Upper lobe of left lung (tissue), 6 donors: ENCODE results near the gene ANO2. TPM values are rescaled to one million over a fixed set of nuclear protein-coding genes. Genes with fewer than 3 reads are reported as not detected.

Experiments used
- ATAC-seq, 2 donors: fragments of 200-7000 bp; cut with Tn5 transposase; one replicate each; pipeline ENCODE4 v1.9.1; 2022; ENCODE audit warnings: mild to moderate bottlenecking in 2 of 2, moderate library complexity in 2 of 2; ENCODE audit not compliant: low FRiP score in 2 of 2
- DNase-seq, 2 donors: peaks; one replicate each; pipeline ENCODE4 v3.0.0-alpha.2; 2019 to 2020
- H3K27ac ChIP-seq, 4 donors: fragments of 200-600 bp; sonication (generic); one replicate each; pipeline ENCODE4 v1.5.1; 2016 to 2019
- H3K27me3 ChIP-seq, 4 donors: fragments of 200-600 bp; sonication (generic); one replicate each; pipeline ENCODE4 v1.5.1; 2017 to 2019
- H3K36me3 ChIP-seq, 4 donors: fragments of 200-600 bp; sonication (generic); one replicate each; pipeline ENCODE4 v1.5.1; 2016 to 2019
- H3K4me1 ChIP-seq, 4 donors: fragments of 200-600 bp; sonication (generic); one replicate each; pipeline ENCODE4 v1.5.1; 2018 to 2019
- H3K4me3 ChIP-seq, 4 donors: fragments of 200-600 bp; sonication (generic); one replicate each; pipeline ENCODE4 v1.5.1; 2017 to 2019; ENCODE audit warnings: mild to moderate bottlenecking in 2 of 4, moderate library complexity in 1 of 4
- H3K9me3 ChIP-seq, 4 donors: fragments of 200-600 bp; sonication (generic); one replicate each; pipeline ENCODE4 v1.5.1; 2018 to 2019
- CTCF ChIP-seq, 6 experiments: fragments of 450-650 bp in 4 of 6; fragments of 200-600 bp in 2 of 6; sonication (generic) in 2 of 6; IDR thresholded peaks; one replicate each; pipeline ENCODE4 v1.5.1; 2016 to 2019; ENCODE audit warnings: antibody characterized with exemption in 6 of 6
- EP300 ChIP-seq, 4 donors: sonication (generic); formaldehyde crosslinking; IDR thresholded peaks; one replicate each; pipeline ENCODE4 v1.5.1; 2017; ENCODE audit warnings: antibody characterized with exemption in 4 of 4, control low read depth in 2 of 4
- POLR2A ChIP-seq, 4 donors: fragments of 450-650 bp; IDR thresholded peaks; one replicate each; pipeline ENCODE4 v1.5.1; 2016 to 2017; ENCODE audit warnings: antibody characterized with exemption in 4 of 4, mild to moderate bottlenecking in 2 of 4
- POLR2AphosphoS5 ChIP-seq, 2 donors: sonication (generic); formaldehyde crosslinking; IDR thresholded peaks; one replicate each; pipeline ENCODE4 v1.5.1; 2017; ENCODE audit warnings: antibody characterized with exemption in 2 of 2
- WGBS, 2 donors: methylation state at CpG; one replicate each; pipeline ENCODE4 v1.1.5; 2017 to 2018; 5-methylcytosine and 5-hydroxymethylcytosine counted together
- total RNA-seq, 6 donors: library from RNA; depleted of rRNA in 4 of 6; stranded (reverse); fragments of >200 nt in 4 of 6; gene quantifications; one replicate each; pipeline versions ENCODE4 v1.1.0 to v1.2.1, GENCODE V29; 2016 to 2021
- donor health status: DM: no; HTN: no; CAD: no; lungs with moderate emphysema.
- donor health status: DM: no; HTN: yes; CAD: no; lungs with severe emphysema.

Gene ANO2
- total RNA-seq, 6 donors from 2014 or later, result 4.4 to 78.6 (median 17.5) TPM

- H3K4me1 ChIP-seq, result no peaks in the 10 kb centered on the region
- DNase-seq (no peak), ATAC-seq (no peak)
- TF ChIP-seq CTCF (IDR thresholded peaks at IDR 0.05) (no peak), POLR2AphosphoS5 (IDR thresholded peaks at IDR 0.05) (no peak), POLR2A (IDR thresholded peaks at IDR 0.05) (no peak), EP300 (IDR thresholded peaks at IDR 0.05) (no peak)
- H3K9me3 ChIP-seq, result no peaks in the 10 kb centered on the region
- no peak overlapping the region for H3K4me3 ChIP-seq
- WGBS, 2 donors, result 45 to 73% methylated on average over 1 of the region's 1 CpG
- no peak overlapping the region for H3K27ac ChIP-seq
- no peaks in the 10 kb centered on the region for H3K36me3 ChIP-seq
- no peaks in the 10 kb centered on the region for H3K27me3 ChIP-seq
These were observed 234.7 kb downstream of the ANO2 start for GRCh38 chr12:5710260-5710878.

GRCh38 chr12:5708371-5708770 lies 236.7 kb downstream of the ANO2 start:
- H3K9me3 ChIP-seq, result no peaks in the 10 kb centered on the region
- no peak overlapping the region for H3K4me3 ChIP-seq
- H3K4me1 ChIP-seq, result no peaks in the 10 kb centered on the region
- H3K27me3 ChIP-seq, result no peaks in the 10 kb centered on the region
- H3K36me3 ChIP-seq, result no peaks in the 10 kb centered on the region
- ATAC-seq, result no peak
- DNase-seq, result no peak
- H3K27ac ChIP-seq, result no peak overlapping the region
- TF ChIP-seq POLR2A (IDR thresholded peaks at IDR 0.05) (no peak), CTCF (IDR thresholded peaks at IDR 0.05) (no peak), EP300 (IDR thresholded peaks at IDR 0.05) (no peak), POLR2AphosphoS5 (IDR thresholded peaks at IDR 0.05) (no peak)

GRCh38 chr12:5706247-5706646 lies 238.8 kb downstream of the ANO2 start:
- TF ChIP-seq CTCF (IDR thresholded peaks at IDR 0.05) (no peak), POLR2A (IDR thresholded peaks at IDR 0.05) (no peak), EP300 (IDR thresholded peaks at IDR 0.05) (no peak), POLR2AphosphoS5 (IDR thresholded peaks at IDR 0.05) (no peak)
- no peak overlapping the region for H3K27ac ChIP-seq
- no peaks in the 10 kb centered on the region for H3K9me3 ChIP-seq
- no peaks in the 10 kb centered on the region for H3K27me3 ChIP-seq
- no peak for DNase-seq
- H3K36me3 ChIP-seq, result no peaks in the 10 kb centered on the region
- 97 to 98% methylated on average over 4 of the region's 4 CpGs for WGBS, 2 donors
- no peaks in the 10 kb centered on the region for H3K4me1 ChIP-seq
- H3K4me3 ChIP-seq, result no peak overlapping the region
- no peak for ATAC-seq

GRCh38 chr12:5705791-5706190 lies 239.3 kb downstream of the ANO2 start:
- no peak for TF ChIP-seq CTCF (IDR thresholded peaks at IDR 0.05)
- TF ChIP-seq EP300 (IDR thresholded peaks at IDR 0.05), result no peak
- TF ChIP-seq POLR2AphosphoS5 (IDR thresholded peaks at IDR 0.05), result no peak
- TF ChIP-seq POLR2A (IDR thresholded peaks at IDR 0.05), result no peak
- H3K27me3 ChIP-seq, result no peaks in the 10 kb centered on the region
- H3K4me1 ChIP-seq, result no peaks in the 10 kb centered on the region
- H3K27ac ChIP-seq, result no peak overlapping the region
- ATAC-seq (no peak), DNase-seq (no peak)
- H3K9me3 ChIP-seq, result no peaks in the 10 kb centered on the region
- H3K36me3 ChIP-seq, result no peaks in the 10 kb centered on the region
- 85 to 91% methylated on average over 9 of the region's 9 CpGs for WGBS, 2 donors
- no peak overlapping the region for H3K4me3 ChIP-seq

- Histone ChIP-seq H3K4me1 (peaks cover 0 to 7% (median 2%) of the 10 kb centered on the region in 4 donors), H3K36me3 (no peaks in the 10 kb centered on the region), H3K27ac (no peak overlapping the region), H3K27me3 (no peaks in the 10 kb centered on the region), H3K4me3 (no peak overlapping the region), H3K9me3 (peaks cover 0 to 10% (median 5%) of the 10 kb centered on the region in 4 donors)
- WGBS, 2 donors, result 53 to 63% methylated on average over 6 of the region's 6 CpGs
- DNase-seq (no peak), ATAC-seq (peak; percentile 44 to 92)
- TF ChIP-seq POLR2A (IDR thresholded peaks at IDR 0.05), result no peak
- no peak for TF ChIP-seq CTCF (IDR thresholded peaks at IDR 0.05)
- no peak for TF ChIP-seq EP300 (IDR thresholded peaks at IDR 0.05)
- no peak for TF ChIP-seq POLR2AphosphoS5 (IDR thresholded peaks at IDR 0.05)
These were observed 250.2 kb downstream of the ANO2 start for GRCh38 chr12:5694759-5695409.
